Measurements from ENCODE around the gene DDR1. TPM values are rescaled to one million over a fixed set of nuclear protein-coding genes. Genes with fewer than 3 reads are reported as not detected.

DDR1 gene
- total RNA-seq, 3 donors from 2014 or later: 13.9 to 23.1 (median 14.2) TPM

- Mint-ChIP-seq H3K36me3 (ENCODE audit: insufficient read depth) (no peaks in the 10 kb centered on the region), H3K9me3 (no peaks in the 10 kb centered on the region), H3K4me1 (ENCODE audit: low read depth) (no peaks in the 10 kb centered on the region), H3K4me3 (no peak overlapping the region), H3K27me3 (ENCODE audit: low read depth) (peaks cover 74% of the 10 kb centered on the region)
- ATAC-seq (no peak), DNase-seq (no peak)
Observed at GRCh38 chr6:30944051-30944450, 59.7 kb downstream of the DDR1 start.

DNA sequence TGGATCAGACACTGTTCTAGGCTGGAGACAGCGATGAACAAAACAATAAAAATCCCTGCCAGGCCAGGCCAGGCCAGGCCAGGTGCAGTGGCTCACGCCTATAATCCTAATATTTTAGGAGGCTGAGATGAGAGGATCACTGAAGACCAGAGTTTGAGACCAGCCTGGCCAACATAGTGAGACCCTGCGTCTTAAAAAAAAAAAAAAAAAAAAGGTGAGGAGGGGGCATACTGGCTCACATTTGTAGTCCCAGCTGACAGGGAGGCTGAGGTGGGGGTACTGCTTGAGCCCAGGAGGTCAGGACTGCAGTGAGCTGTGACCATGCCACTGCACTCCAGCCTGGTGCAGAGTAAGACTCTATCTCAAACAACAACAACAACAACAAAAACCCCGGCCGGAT is 61.0 kb downstream of the DDR1 start:
- no peaks in the 10 kb centered on the region for H3K36me3 Mint-ChIP-seq (ENCODE audit: insufficient read depth)
- peaks cover 74% of the 10 kb centered on the region for H3K27me3 Mint-ChIP-seq (ENCODE audit: low read depth)
- H3K4me3 Mint-ChIP-seq: no peak overlapping the region
- ATAC-seq (no peak), DNase-seq (no peak)
- H3K4me1 Mint-ChIP-seq (ENCODE audit: low read depth): no peaks in the 10 kb centered on the region
- H3K9me3 Mint-ChIP-seq: no peaks in the 10 kb centered on the region

DNA sequence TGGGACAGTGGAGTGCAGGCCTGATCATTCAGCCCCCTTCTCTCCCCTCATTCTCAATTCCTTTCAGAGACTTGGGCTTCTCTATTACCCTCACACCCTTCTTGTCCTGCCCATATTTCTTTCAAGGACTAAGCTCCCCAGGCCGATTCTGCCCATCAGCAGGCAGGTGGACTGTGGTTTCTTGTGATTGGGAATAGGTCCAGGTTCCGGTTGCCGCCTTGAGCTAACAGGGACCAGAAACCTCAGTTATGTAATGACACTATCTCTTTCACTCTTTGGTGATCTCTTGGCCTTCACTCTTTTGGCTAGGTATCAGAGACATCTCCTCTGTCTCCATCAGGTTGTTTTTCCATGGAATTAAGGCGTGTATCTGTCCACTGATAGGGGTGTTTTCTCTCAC is 62.9 kb downstream of the DDR1 start:
- H3K27me3 Mint-ChIP-seq (ENCODE audit: low read depth): peaks cover 69% of the 10 kb centered on the region
- DNase-seq: no peak
- H3K4me1 Mint-ChIP-seq (ENCODE audit: low read depth): no peaks in the 10 kb centered on the region
- no peaks in the 10 kb centered on the region for H3K36me3 Mint-ChIP-seq (ENCODE audit: insufficient read depth)
- no peaks in the 10 kb centered on the region for H3K9me3 Mint-ChIP-seq
- H3K4me3 Mint-ChIP-seq: no peak overlapping the region
- no peak for ATAC-seq

DNA sequence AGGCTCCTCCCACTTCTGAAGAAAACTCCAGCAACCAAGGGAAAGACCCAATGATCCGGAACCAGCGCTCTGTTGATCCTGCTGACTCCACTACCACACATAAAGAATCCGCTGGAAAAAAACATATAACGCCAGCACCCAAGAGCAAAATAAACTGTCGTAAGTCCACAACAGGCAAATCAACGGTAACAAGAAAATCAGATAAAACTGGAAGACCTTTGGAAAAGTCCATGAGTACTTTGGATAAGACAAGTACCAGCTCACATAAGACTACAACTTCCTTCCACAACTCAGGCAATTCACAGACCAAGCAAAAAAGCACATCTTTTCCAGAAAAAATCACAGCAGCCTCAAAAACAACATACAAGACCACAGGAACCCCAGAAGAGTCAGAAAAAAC is 64.5 kb downstream of the DDR1 start:
- Mint-ChIP-seq H3K4me3 (no peak overlapping the region), H3K4me1 (ENCODE audit: low read depth) (no peaks in the 10 kb centered on the region), H3K27me3 (ENCODE audit: low read depth) (peaks cover 58% of the 10 kb centered on the region), H3K36me3 (ENCODE audit: insufficient read depth) (no peaks in the 10 kb centered on the region), H3K9me3 (no peaks in the 10 kb centered on the region)
- ATAC-seq (no peak), DNase-seq (no peak)

Other genes starting within 250 kb of the DDR1 start
- 10 to 100 TPM; 34.7 to 36.7 (median 36.6) TPM for gene C6orf136, start 237.4 kb upstream of the DDR1 start, total RNA-seq
- 10 to 100 TPM; 54.2 to 57.2 (median 54.8) TPM for gene DHX16, start 211.5 kb upstream of the DDR1 start, total RNA-seq
- gene PPP1R18, start 197.9 kb upstream of the DDR1 start, total RNA-seq: 100 to 1,000 TPM; 148 to 176 (median 148) TPM
- gene NRM, start 193.5 kb upstream of the DDR1 start, total RNA-seq: 10 to 100 TPM in 2 of 3 donors, 1 to 10 TPM in 1; 9.7 to 10.5 (median 10.2) TPM
- 10 to 100 TPM; 65.4 to 69.5 (median 65.8) TPM for gene MDC1, start 167.2 kb upstream of the DDR1 start, total RNA-seq
- 1,000 to 10,000 TPM; 1,153 to 1,485 (median 1,301) TPM for gene TUBB, start 164.2 kb upstream of the DDR1 start, total RNA-seq
- 10 to 100 TPM; 93.0 to 98.1 (median 95.0) TPM for gene FLOT1, start 141.8 kb upstream of the DDR1 start, total RNA-seq
- gene IER3, start 140.0 kb upstream of the DDR1 start, total RNA-seq: 100 to 1,000 TPM; 519 to 552 (median 531) TPM
- gene GTF2H4, start 23.7 kb downstream of the DDR1 start, total RNA-seq: 10 to 100 TPM; 69.6 to 74.0 (median 73.8) TPM
- gene VARS2, start 29.7 kb downstream of the DDR1 start, total RNA-seq: 10 to 100 TPM; 73.6 to 95.1 (median 79.3) TPM
- gene SFTA2, start 47.7 kb downstream of the DDR1 start, total RNA-seq: under 1 TPM in 1 of 3 donors, not detected in 2; 0.28 TPM
- under 1 TPM in 1 of 3 donors, not detected in 2; 0.03 TPM for gene MUCL3, start 56.5 kb downstream of the DDR1 start, total RNA-seq
- gene MUC21, start 99.2 kb downstream of the DDR1 start, total RNA-seq: not detected
- gene MUC22, start 126.0 kb downstream of the DDR1 start, total RNA-seq: not detected
- gene C6orf15, start 228.1 kb downstream of the DDR1 start, total RNA-seq: not detected
- not detected for gene PSORS1C1, start 230.3 kb downstream of the DDR1 start, total RNA-seq
- gene CDSN, start 235.9 kb downstream of the DDR1 start, total RNA-seq: not detected